Adrenal gland (tissue), 12 donors: ENCODE measurements around the gene LIMS1. TPM values are rescaled to one million over a fixed set of nuclear protein-coding genes. Genes with fewer than 3 reads are reported as not detected.
"Not testable (repeated sequence)": the region's sequence is repeated elsewhere in the genome, so short reads cannot be mapped to it uniquely, and the experiment has no call there.

Source experiments
- DNase-seq, 7 donors: peaks; one replicate each; pipeline ENCODE4 v3.0.0-alpha.2; 2019 to 2020
- H3K27ac ChIP-seq, 5 donors: fragments of 200-600 bp; sonication (generic) in 4 of 5; 1 replicate in 3 of 5; 2 replicates in 2 of 5; pipeline versions ENCODE4 v1.5.1 to v1.8.0; 2016 to 2020; ENCODE audit warnings: mild to moderate bottlenecking in 1 of 5
- H3K27me3 ChIP-seq: fragments of 200-600 bp; 2 replicates; pipeline ENCODE4 v1.8.0; 2021
- H3K36me3 ChIP-seq, 2 donors: fragments of 200-600 bp; replicated peaks in 1 of 2; 1 replicate in 1 of 2; 2 replicates in 1 of 2; pipeline versions ENCODE4 v1.5.1 to v1.8.0; 2018 to 2022
- H3K4me1 ChIP-seq, 2 donors: fragments of 200-600 bp; replicated peaks in 1 of 2; 1 replicate in 1 of 2; 2 replicates in 1 of 2; pipeline versions ENCODE4 v1.5.1 to v1.8.0; 2018 to 2021
- H3K4me3 ChIP-seq, 4 donors: fragments of 200-600 bp; sonication (generic) in 3 of 4; one replicate each; pipeline ENCODE4 v1.5.1; 2016 to 2018
- H3K9me3 ChIP-seq, 3 donors: fragments of 200-600 bp; sonication (generic) in 1 of 3; replicated peaks in 1 of 3; 1 replicate in 2 of 3; 2 replicates in 1 of 3; pipeline versions ENCODE4 v1.5.1 to v1.8.0; 2016 to 2021
- POLR2A ChIP-seq, 2 donors: fragments of 450-650 bp; IDR thresholded peaks; one replicate each; pipeline ENCODE4 v1.6.1; 2017; ENCODE audit warnings: antibody characterized with exemption in 2 of 2, mild to moderate bottlenecking in 2 of 2, moderate library complexity in 1 of 2
- WGBS, 4 donors: extraction: QIAGEN DNeasy Blood & Tissue Kit in 2 of 4; methylation state at CpG; one replicate each; pipeline versions ENCODE4 v1.1.5 to v1.1.7; 2013 to 2017; 5-methylcytosine and 5-hydroxymethylcytosine counted together
- intact Hi-C, 2 donors: fragments of 100-400 bp; cut with DNase I; formaldehyde crosslinking; loops; one replicate each; pipeline versions ENCODE4 v1.14.1 to v1.15.0; 2022 to 2023
- polyA plus RNA-seq, 3 donors: library from polyadenylated mRNA; stranded (reverse); fragments of 200-250 nt in 2 of 3; fragments of 350-450 nt in 1 of 3; fragmentation: Illumina TruSeq in 1 of 3; extraction: RNeasy Lipid Tissue Mini Kit (QIAGEN cat#74804) in 1 of 3; gene quantifications; one replicate each; pipeline ENCODE4 v1.2.3, GENCODE V29; 2013 to 2014
- total RNA-seq, 9 donors: library from RNA; depleted of rRNA in 4 of 9; stranded (reverse); fragments of >200 nt in 4 of 9; fragments of 120-200 nt in 1 of 9; fragmentation: NEBNext Ultra II Directional in 1 of 9; extraction: Animal tissue kit (Norgen Biotek cat#: 25700) in 1 of 9; gene quantifications; one replicate each; pipeline versions ENCODE4 v1.1.0 to v1.2.4, GENCODE V29; 2013 to 2023
- TF ChIP-seq, protein P1 (sequence below), 6 experiments: fragments of 450-650 bp in 4 of 6; fragments of 200-600 bp in 2 of 6; sonication (generic) in 1 of 6; IDR thresholded peaks; 1 replicate in 5 of 6; 2 replicates in 1 of 6; pipeline versions ENCODE4 v1.5.1 to v1.8.0; 2016 to 2021; ENCODE audit warnings: antibody characterized with exemption in 6 of 6, mild to moderate bottlenecking in 2 of 6, moderate library complexity in 1 of 6
- donor health status: healthy with polysubstance abuse.
- donor health status: Bipolar disorder and iron deficiency.
- donor health status: DM: yes; HTN: yes; CAD: no.
- donor health status: DM: no; HTN: no; CAD: no.
- donor health status: DM: no; HTN: no; CAD: no.
- donor health status: DM: yes; HTN: yes; CAD: no.

Gene LIMS1
- total and polyA plus RNA-seq, 12 donors: 33.5 to 182 (median 111) TPM

DNA sequence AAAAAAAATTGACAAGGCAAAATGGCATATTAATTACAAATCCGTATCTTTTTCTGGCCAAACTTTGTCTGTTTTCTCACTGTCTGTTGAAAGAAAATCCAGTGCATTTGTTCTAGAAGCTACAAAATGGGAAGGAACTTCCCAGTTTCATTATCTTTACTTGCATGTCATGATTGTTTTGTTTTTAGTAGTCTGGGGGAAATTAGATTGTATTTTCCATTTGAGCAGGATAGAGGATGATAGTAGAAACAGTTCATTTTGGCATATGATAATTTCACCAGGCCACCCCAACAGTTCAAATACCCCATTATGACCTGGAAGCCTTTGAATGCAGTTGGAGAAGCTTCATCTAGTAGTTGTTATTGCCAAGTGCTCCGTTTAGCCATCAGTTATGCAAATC, 107.5 kb downstream of the LIMS1 start:
- no peaks in the 10 kb centered on the region for H3K36me3 ChIP-seq
- H3K4me1 ChIP-seq: peaks cover 29 to 44% of the 10 kb centered on the region in 2 donors
- no peaks in the 10 kb centered on the region for H3K9me3 ChIP-seq
- TF ChIP-seq POLR2A (IDR thresholded peaks at IDR 0.05): no peak
- TF ChIP-seq, protein P1, sequence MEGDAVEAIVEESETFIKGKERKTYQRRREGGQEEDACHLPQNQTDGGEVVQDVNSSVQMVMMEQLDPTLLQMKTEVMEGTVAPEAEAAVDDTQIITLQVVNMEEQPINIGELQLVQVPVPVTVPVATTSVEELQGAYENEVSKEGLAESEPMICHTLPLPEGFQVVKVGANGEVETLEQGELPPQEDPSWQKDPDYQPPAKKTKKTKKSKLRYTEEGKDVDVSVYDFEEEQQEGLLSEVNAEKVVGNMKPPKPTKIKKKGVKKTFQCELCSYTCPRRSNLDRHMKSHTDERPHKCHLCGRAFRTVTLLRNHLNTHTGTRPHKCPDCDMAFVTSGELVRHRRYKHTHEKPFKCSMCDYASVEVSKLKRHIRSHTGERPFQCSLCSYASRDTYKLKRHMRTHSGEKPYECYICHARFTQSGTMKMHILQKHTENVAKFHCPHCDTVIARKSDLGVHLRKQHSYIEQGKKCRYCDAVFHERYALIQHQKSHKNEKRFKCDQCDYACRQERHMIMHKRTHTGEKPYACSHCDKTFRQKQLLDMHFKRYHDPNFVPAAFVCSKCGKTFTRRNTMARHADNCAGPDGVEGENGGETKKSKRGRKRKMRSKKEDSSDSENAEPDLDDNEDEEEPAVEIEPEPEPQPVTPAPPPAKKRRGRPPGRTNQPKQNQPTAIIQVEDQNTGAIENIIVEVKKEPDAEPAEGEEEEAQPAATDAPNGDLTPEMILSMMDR (IDR thresholded peaks at IDR 0.05): no peak
- 56 to 67% (median 63%) methylated on average over 2 of the region's 2 CpGs for WGBS, 4 donors
- DNase-seq: no peak
- no peaks in the 10 kb centered on the region for H3K27me3 ChIP-seq
- intact Hi-C loops: no loop called here
- no peak overlapping the region for H3K4me3 ChIP-seq
- H3K27ac ChIP-seq: peak overlapping the region in 1 of 5 donors; percentile 1

DNA sequence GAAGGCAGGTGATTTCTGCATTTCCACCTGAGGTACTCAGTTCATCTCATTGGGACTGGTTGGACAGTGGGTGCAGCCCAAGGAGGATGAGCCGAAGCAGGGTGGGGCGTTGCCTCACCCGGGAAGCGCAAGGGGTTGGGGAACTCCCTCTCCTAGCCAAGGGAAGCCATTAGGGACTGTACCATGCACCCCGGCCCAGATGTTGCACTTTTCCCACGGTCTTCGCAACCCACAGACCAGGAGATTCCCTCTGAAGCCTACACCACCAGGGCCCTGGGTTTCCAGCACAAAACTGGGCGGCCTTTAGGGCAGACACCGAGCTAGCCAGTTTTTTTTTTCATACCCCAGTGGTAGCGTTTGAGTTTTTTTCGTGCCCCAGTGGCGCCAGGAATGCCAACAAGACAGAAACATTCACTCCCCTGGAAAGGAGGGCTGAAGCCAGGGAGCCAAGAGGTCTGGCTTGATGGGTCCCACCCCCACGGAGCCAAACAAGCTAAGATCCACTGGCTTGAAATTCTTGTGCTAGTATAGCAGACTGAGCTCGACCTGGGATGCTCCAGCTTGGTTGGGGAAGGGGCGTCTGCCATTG, 109.1 kb downstream of the LIMS1 start:
- 89 to 95% (median 91%) methylated on average over 9 to 15 of the region's 15 CpGs for WGBS, 4 donors
- peaks cover 18 to 30% of the 10 kb centered on the region in 2 donors for H3K4me1 ChIP-seq

DNA sequence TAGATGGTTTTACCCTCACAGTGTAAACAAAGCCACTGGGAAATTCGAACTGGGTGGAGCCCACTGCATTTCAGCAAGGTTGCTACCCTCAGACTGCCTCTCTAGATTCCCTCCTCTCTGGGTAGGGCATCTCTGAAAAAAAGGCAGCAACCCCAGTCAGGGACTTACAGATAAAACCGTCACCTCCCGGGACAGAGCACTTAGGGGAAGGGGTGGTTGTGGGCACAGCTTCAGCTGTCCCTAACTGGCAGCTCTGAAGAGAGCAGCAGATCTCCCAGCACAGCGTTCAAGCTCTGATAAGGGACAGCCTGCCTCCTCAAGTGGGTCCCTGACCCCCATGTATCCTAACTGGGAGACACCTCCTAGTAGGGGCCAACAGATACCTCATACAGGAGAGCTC, 109.6 kb downstream of the LIMS1 start:
- H3K4me3 ChIP-seq, intact Hi-C loops: not testable (repeated sequence)

More for the DNA sequence above, 109.1 kb downstream of the LIMS1 start:
- no peak for TF ChIP-seq POLR2A (IDR thresholded peaks at IDR 0.05)
- TF ChIP-seq, protein P1 (IDR thresholded peaks at IDR 0.05): no peak
- Histone ChIP-seq H3K36me3 (no peaks in the 10 kb centered on the region), H3K4me3 (no peak overlapping the region), H3K27me3 (no peaks in the 10 kb centered on the region), H3K9me3 (no peaks in the 10 kb centered on the region), H3K27ac (no peak overlapping the region)
- intact Hi-C loops: no loop called here
- DNase-seq: no peak

DNA sequence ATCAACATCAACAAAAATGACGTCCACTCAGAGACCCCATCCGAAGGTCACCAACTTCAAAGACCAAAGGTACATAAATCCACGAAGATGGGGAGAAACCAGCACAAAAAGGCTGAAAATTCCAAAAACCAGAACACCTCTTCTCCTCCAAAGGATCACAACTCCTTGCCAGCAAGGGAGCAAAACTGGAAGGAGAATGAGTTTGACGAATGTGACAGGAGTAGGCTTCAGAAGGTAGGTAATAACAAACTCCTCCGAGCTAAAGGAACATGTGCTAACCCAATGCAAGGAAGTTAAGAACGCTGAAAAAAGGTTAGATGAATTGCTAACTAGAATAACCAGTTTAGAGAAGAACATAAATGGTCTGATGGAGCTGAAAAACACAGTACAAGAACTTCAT, 110.2 kb downstream of the LIMS1 start:
- H3K4me1 ChIP-seq: peaks cover 12 to 25% of the 10 kb centered on the region in 2 donors
- H3K27ac ChIP-seq, H3K4me3 ChIP-seq, H3K9me3 ChIP-seq, intact Hi-C loops, DNase-seq, H3K27me3 ChIP-seq, H3K36me3 ChIP-seq: not testable (repeated sequence)
- WGBS, 4 donors: 95 to 98% (median 96%) methylated on average over 6 of the region's 6 CpGs

More for the DNA sequence above, 109.6 kb downstream of the LIMS1 start:
- not testable (repeated sequence) for H3K27me3 ChIP-seq, H3K36me3 ChIP-seq, DNase-seq, H3K9me3 ChIP-seq, H3K27ac ChIP-seq
- whole genome bisulfite sequencing, 4 donors: 90 to 96% (median 95%) methylated on average over 3 to 4 of the region's 4 CpGs
- H3K4me1 ChIP-seq: peaks cover 18 to 30% of the 10 kb centered on the region in 2 donors

DNA sequence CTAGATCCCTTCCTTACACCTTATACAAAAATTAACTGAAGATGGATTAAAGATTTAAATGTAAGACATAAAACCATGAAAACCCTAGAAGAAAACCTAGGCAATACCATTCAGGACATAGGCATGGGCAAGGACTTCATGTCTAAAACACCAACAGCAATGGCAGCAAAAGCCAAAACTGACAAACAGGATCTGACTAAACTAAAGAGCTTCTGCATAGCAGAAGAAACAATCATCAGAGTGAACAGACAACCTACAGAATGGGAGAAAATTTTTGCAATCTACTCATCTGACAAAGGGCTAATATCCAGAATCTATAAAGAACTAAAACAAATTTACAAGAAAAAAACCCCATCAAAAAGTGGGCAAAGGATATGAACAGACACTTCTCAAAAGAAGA, 114.5 kb downstream of the LIMS1 start:
- H3K36me3 ChIP-seq, H3K27me3 ChIP-seq, H3K27ac ChIP-seq, H3K9me3 ChIP-seq, intact Hi-C loops, H3K4me1 ChIP-seq, H3K4me3 ChIP-seq, DNase-seq: not testable (repeated sequence)

DNA sequence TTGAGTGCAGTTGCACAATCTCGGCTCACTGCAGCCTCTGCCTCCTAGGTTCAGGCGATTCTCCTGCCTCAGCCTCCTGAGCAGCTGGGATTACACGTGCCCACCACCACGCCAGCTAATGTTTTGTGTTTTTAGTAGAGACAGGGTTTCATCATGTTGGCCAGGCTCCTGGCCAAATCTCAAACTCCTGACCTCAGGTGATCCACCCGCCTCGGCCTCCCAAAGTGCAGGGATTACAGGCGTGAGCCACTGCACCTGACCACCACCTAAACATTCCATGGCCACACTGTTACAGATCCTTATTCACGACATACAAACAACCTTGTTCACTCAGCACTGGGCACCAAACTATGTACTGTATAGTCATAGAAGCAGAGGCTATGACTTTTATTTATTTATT, 116.2 kb downstream of the LIMS1 start:
- H3K36me3 ChIP-seq, H3K4me3 ChIP-seq, DNase-seq, H3K9me3 ChIP-seq, intact Hi-C loops, H3K27ac ChIP-seq, H3K4me1 ChIP-seq, H3K27me3 ChIP-seq: not testable (repeated sequence)
- 91 to 95% (median 93%) methylated on average over 7 to 8 of the region's 8 CpGs for WGBS, 4 donors

DNA sequence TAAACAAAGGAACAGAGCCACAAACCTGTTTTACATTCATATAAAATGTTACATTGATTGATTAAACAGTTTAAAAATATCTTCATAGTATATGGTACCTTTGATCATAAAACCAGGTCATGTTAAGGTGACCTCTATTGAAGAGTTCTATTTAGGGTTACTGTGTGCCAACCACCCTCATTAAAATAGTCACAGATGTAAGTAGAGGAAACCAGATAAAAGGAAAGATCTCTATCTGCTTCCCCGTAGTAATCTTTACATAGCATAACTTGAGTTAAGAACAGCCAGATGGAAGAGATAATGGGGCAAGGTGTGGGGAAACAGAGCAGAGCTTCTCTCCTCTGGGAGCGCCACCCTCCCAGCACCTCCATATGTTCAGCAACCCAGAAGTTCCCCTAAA, 117.2 kb downstream of the LIMS1 start:
- H3K4me1 ChIP-seq, H3K4me3 ChIP-seq, H3K36me3 ChIP-seq, H3K27ac ChIP-seq, DNase-seq, H3K9me3 ChIP-seq, intact Hi-C loops, H3K27me3 ChIP-seq: not testable (repeated sequence)
- 50 to 60% methylated on average over 1 of the region's 2 CpGs; no CpG with 5 or more reads in 2 of the 4 donors for WGBS, 4 donors

DNA sequence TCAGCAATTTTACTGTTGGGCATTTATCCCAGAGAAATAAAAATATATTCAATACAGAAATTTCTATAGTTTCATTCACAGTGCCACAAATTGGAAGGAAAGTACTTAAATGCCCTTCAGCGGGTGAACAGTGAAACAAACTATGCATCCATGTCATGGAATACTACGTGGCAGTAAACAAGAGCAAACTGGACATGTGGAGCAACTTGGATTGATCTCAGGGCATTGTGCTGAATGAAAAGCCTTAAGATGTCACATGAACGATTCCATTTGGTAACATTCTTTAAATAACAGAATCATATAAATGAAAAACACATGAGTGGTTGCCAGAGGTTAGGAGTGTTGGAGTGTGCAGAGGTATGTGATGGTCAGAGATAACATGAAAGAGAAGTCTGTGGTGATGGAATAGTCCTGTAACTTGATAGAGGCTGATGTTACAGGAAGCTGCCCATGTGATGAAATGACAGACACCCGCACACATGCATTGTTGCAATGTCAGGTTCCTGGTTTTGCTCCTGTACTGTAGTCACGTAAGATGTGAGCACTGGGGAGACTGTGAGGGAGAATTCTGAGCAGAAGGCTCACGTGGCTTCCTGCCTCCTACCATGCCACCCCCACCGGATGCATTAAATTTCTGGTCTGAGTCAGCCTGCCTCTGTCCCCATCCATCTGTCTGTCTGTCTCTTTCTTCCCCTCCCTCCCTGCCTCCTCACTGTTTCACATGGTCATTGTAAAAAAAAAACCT, 118.1 kb downstream of the LIMS1 start:
- H3K27ac ChIP-seq: peak overlapping the region; percentile 22 to 66 (median 47)
- peak in 4 of 7 donors; percentile 34 to 71 (median 64) for DNase-seq
- H3K4me3 ChIP-seq, H3K36me3 ChIP-seq, H3K9me3 ChIP-seq, intact Hi-C loops, H3K4me1 ChIP-seq, H3K27me3 ChIP-seq: not testable (repeated sequence)
- WGBS, 4 donors: 45 to 55% (median 54%) methylated on average over 6 to 7 of the region's 7 CpGs

DNA sequence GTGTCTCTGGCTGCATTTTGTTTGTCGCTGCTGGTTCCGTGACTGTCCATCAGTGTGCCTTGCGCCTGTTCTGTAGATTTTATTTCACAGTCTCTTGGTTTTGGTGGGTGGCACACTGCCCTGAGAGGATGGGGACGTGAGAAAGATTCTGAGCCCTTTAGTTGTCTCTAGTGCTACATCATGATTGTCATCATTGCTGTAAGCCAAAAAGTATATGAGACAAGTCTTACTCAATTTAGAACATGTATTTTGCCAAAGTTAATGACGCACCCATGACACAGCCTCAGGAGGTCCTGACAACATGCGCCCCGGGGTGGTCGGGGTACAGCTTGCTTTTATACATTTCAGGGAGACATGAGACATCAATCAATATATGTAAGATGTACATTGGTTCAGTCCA, 119.2 kb downstream of the LIMS1 start:
- DNase-seq, H3K36me3 ChIP-seq, intact Hi-C loops, H3K4me1 ChIP-seq, H3K9me3 ChIP-seq, H3K27me3 ChIP-seq, H3K4me3 ChIP-seq: not testable (repeated sequence)
- 75 to 93% (median 87%) methylated on average over 1 to 3 of the region's 8 CpGs for WGBS, 4 donors
- peak overlapping the region in 2 of 5 donors; percentile 87 to 92 for H3K27ac ChIP-seq
